PFSK-1 (cell line): ENCODE data around the gene CCL17.

Source experiments
- FOXP2 ChIP-seq: optimal IDR thresholded peaks from 2 replicates; pipeline ENCODE3; 2011; ENCODE audit warnings: borderline replicate concordance, control low read depth, inconsistent platforms; ENCODE audit not compliant: insufficient read depth; ENCODE audit errors: extremely low read length, extremely low read depth
- POLR2AphosphoS5 ChIP-seq: IDR thresholded peaks from 2 replicates; pipeline ENCODE4 v1.6.1; 2012; ENCODE audit warnings: low read depth, mild to moderate bottlenecking, control low read depth, low read length, moderate library complexity
- SIN3A ChIP-seq: IDR thresholded peaks from 2 replicates; pipeline ENCODE4 v1.6.1; 2012; ENCODE audit warnings: mild to moderate bottlenecking, low read length, moderate library complexity, borderline replicate concordance; ENCODE audit not compliant: insufficient read depth
- TAF1 ChIP-seq: IDR thresholded peaks from 2 replicates; pipeline ENCODE4 v1.6.1; 2012; ENCODE audit warnings: low read length, control low read depth, borderline replicate concordance; ENCODE audit not compliant: insufficient read depth
- TF ChIP-seq, protein P1 (sequence below), 2 experiments: IDR thresholded peaks; 2 replicates each; pipeline versions ENCODE4 v1.6.1 to v1.8.0; 2011 to 2012; ENCODE audit warnings: low read depth in 2 of 2, low read length in 2 of 2, control low read depth in 1 of 2, inconsistent platforms in 1 of 2, mild to moderate bottlenecking in 1 of 2, moderate library complexity in 1 of 2; ENCODE audit not compliant: insufficient read depth in 1 of 2

The CCL17 gene

DNA sequence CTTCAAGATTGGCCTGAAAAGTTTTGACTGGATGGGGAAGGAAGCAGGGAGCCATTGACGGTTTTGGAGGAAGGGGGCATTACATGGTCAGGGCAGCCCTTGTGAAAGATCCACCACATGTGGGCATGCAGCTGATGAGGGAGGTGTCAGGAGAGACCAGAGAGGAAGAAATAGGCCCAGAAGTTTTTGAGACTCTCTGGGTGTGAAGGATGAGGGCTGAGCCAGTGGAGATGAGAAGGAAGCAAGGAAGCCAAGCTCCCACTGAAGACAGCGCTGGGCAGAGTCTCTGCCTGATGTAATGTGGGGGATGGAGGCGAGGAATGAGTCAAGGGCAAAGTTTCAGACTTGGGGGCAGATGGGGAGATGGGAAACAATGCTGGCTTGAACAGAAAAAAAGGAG lies 530 bp downstream of the CCL17 start:
- TF ChIP-seq TAF1, result no peak
- TF ChIP-seq POLR2AphosphoS5, result no peak
- no peak for TF ChIP-seq FOXP2
- TF ChIP-seq, protein P1, sequence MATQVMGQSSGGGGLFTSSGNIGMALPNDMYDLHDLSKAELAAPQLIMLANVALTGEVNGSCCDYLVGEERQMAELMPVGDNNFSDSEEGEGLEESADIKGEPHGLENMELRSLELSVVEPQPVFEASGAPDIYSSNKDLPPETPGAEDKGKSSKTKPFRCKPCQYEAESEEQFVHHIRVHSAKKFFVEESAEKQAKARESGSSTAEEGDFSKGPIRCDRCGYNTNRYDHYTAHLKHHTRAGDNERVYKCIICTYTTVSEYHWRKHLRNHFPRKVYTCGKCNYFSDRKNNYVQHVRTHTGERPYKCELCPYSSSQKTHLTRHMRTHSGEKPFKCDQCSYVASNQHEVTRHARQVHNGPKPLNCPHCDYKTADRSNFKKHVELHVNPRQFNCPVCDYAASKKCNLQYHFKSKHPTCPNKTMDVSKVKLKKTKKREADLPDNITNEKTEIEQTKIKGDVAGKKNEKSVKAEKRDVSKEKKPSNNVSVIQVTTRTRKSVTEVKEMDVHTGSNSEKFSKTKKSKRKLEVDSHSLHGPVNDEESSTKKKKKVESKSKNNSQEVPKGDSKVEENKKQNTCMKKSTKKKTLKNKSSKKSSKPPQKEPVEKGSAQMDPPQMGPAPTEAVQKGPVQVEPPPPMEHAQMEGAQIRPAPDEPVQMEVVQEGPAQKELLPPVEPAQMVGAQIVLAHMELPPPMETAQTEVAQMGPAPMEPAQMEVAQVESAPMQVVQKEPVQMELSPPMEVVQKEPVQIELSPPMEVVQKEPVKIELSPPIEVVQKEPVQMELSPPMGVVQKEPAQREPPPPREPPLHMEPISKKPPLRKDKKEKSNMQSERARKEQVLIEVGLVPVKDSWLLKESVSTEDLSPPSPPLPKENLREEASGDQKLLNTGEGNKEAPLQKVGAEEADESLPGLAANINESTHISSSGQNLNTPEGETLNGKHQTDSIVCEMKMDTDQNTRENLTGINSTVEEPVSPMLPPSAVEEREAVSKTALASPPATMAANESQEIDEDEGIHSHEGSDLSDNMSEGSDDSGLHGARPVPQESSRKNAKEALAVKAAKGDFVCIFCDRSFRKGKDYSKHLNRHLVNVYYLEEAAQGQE (IDR thresholded peaks at IDR 0.05; ENCODE audit: insufficient read depth in 1 of 2, low read depth in 2 of 2, low read length in 2 of 2), result no peak
- TF ChIP-seq SIN3A, result no peak

GRCh38 chr16:57406881-57407280 lies 2.3 kb downstream of the CCL17 start:
- TF ChIP-seq TAF1, result no peak
- TF ChIP-seq, protein P1 (IDR thresholded peaks at IDR 0.05; ENCODE audit: insufficient read depth in 1 of 2, low read depth in 2 of 2, low read length in 2 of 2), result no peak
- no peak for TF ChIP-seq SIN3A
- TF ChIP-seq FOXP2, result no peak
- TF ChIP-seq POLR2AphosphoS5, result no peak

- TF ChIP-seq, protein P1 (IDR thresholded peaks at IDR 0.05; ENCODE audit: insufficient read depth in 1 of 2, low read depth in 2 of 2, low read length in 2 of 2), result no peak
- TF ChIP-seq TAF1, result no peak
Measured at GRCh38 chr16:57407521-57408353, 3.2 kb downstream of the CCL17 start.

GRCh38 chr16:57409065-57409464 lies 4.5 kb downstream of the CCL17 start:
- TF ChIP-seq, protein P1 (IDR thresholded peaks at IDR 0.05; ENCODE audit: insufficient read depth in 1 of 2, low read depth in 2 of 2, low read length in 2 of 2), result no peak
- TF ChIP-seq SIN3A, result no peak
- no peak for TF ChIP-seq POLR2AphosphoS5
- TF ChIP-seq TAF1, result no peak
- TF ChIP-seq FOXP2, result no peak
